C4-2B (cell line): ENCODE results near the gene ADGRB2.

Experiments used
- ZFX ChIP-seq: fragments of 450-650 bp; IDR thresholded peaks from 2 replicates; pipeline ENCODE4 v1.6.1; 2017
- TF ChIP-seq, protein P1 (sequence below): fragments of 450-650 bp; conservative IDR thresholded peaks from 2 replicates; pipeline ENCODE4 v1.5.1; 2017; ENCODE audit warnings: mild to moderate bottlenecking

DNA sequence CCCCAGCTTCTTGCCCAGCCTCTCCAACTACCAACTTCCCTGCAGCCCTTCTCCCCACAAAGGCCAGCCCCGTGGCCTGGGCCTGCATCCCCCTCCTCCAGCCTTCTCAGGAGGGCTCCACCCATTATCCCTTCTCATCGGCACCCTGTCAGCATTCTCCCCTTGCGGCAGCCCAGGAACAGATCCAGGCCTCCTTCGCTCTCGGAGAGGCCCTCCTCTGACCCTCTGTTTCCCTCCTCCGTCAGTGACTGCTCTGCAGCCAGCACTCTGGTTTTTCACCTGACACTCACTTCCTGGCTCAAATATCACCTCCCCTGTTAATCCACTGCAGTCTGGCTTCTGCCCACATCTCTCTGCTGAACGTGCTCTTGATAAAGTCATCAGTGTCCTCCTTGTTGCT, 17.5 kb downstream of the ADGRB2 start:
- TF ChIP-seq, protein P1, sequence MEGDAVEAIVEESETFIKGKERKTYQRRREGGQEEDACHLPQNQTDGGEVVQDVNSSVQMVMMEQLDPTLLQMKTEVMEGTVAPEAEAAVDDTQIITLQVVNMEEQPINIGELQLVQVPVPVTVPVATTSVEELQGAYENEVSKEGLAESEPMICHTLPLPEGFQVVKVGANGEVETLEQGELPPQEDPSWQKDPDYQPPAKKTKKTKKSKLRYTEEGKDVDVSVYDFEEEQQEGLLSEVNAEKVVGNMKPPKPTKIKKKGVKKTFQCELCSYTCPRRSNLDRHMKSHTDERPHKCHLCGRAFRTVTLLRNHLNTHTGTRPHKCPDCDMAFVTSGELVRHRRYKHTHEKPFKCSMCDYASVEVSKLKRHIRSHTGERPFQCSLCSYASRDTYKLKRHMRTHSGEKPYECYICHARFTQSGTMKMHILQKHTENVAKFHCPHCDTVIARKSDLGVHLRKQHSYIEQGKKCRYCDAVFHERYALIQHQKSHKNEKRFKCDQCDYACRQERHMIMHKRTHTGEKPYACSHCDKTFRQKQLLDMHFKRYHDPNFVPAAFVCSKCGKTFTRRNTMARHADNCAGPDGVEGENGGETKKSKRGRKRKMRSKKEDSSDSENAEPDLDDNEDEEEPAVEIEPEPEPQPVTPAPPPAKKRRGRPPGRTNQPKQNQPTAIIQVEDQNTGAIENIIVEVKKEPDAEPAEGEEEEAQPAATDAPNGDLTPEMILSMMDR, result no peak
- no peak for TF ChIP-seq ZFX
